Neural progenitor cell (in vitro differentiated cells): ENCODE measurements around the gene TBCA. TPM values are rescaled to one million over a fixed set of nuclear protein-coding genes. Genes with fewer than 3 reads are reported as not detected.

Experiments used
- DNase-seq: peaks from one replicate; pipeline ENCODE4 v3.0.0-alpha.2; 2016; ENCODE audit warnings: low spot score
- H2AFZ ChIP-seq: fragments of 200-600 bp; sonication (generic); replicated peaks from 2 replicates; pipeline ENCODE4 v1.6.1; 2016; ENCODE audit warnings: antibody characterized with exemption
- H3F3A ChIP-seq: fragments of 200-600 bp; sonication (generic); 2 replicates; pipeline ENCODE4 v1.6.1; 2016; ENCODE audit warnings: antibody characterized with exemption, low read depth
- H3K27ac ChIP-seq: fragments of 200-600 bp; sonication (generic); 2 replicates; pipeline ENCODE4 v1.5.1; 2016; ENCODE audit warnings: mild to moderate bottlenecking
- H3K27me3 ChIP-seq: fragments of 200-600 bp; sonication (generic); 2 replicates; pipeline ENCODE4 v1.6.1; 2016; ENCODE audit warnings: mild to moderate bottlenecking, moderate library complexity
- H3K36me3 ChIP-seq: fragments of 200-600 bp; sonication (generic); 2 replicates; pipeline ENCODE4 v1.5.1; 2016
- H3K4me1 ChIP-seq: fragments of 200-600 bp; sonication (generic); 2 replicates; pipeline ENCODE4 v1.6.1; 2016; ENCODE audit warnings: mixed run types
- H3K4me2 ChIP-seq: fragments of 200-600 bp; sonication (generic); 2 replicates; pipeline ENCODE4 v1.6.1; 2016
- H3K4me3 ChIP-seq: fragments of 200-600 bp; sonication (generic); 2 replicates; pipeline ENCODE4 v1.5.1; 2016
- H3K79me2 ChIP-seq: fragments of 200-600 bp; sonication (generic); 2 replicates; pipeline ENCODE4 v1.6.1; 2016; ENCODE audit warnings: low read depth
- H3K9ac ChIP-seq: fragments of 200-600 bp; sonication (generic); 2 replicates; pipeline ENCODE4 v1.6.1; 2016
- H3K9me3 ChIP-seq: fragments of 200-600 bp; sonication (generic); 2 replicates; pipeline ENCODE4 v1.5.1; 2016; ENCODE audit warnings: low read depth
- H4K20me1 ChIP-seq: fragments of 200-600 bp; sonication (generic); 2 replicates; pipeline ENCODE4 v1.6.1; 2016; ENCODE audit warnings: low read depth
- H3K27ac Mint-ChIP-seq: 3 replicates; pipeline ENCODE4 v1.8.0; 2021; ENCODE audit warnings: mixed read lengths
- H3K27me3 Mint-ChIP-seq: 2 replicates; pipeline ENCODE4 v1.8.0; 2022; ENCODE audit warnings: low read depth, mild to moderate bottlenecking, inconsistent platforms, moderate library complexity, mixed read lengths; ENCODE audit not compliant: insufficient read depth
- H3K36me3 Mint-ChIP-seq: 3 replicates; pipeline ENCODE4 v1.8.0; 2021; ENCODE audit warnings: mixed read lengths
- H3K4me1 Mint-ChIP-seq: 3 replicates; pipeline ENCODE4 v1.8.0; 2021; ENCODE audit warnings: mixed read lengths
- H3K4me3 Mint-ChIP-seq: 3 replicates; pipeline ENCODE4 v1.8.0; 2021; ENCODE audit warnings: mild to moderate bottlenecking, moderate library complexity, mixed read lengths
- H3K9me3 Mint-ChIP-seq: 3 replicates; pipeline ENCODE4 v1.8.0; 2020; ENCODE audit warnings: mixed read lengths
- EZH2 ChIP-seq: fragments of 200-600 bp; sonication (generic); IDR thresholded peaks from 2 replicates; pipeline ENCODE4 v1.6.1; 2017; ENCODE audit warnings: antibody characterized with exemption, mild to moderate bottlenecking, moderate library complexity
- EZH2phosphoT487 ChIP-seq: fragments of 200-600 bp; sonication (generic); IDR thresholded peaks from 2 replicates; pipeline ENCODE4 v1.6.1; 2017; ENCODE audit warnings: antibody characterized with exemption
- total RNA-seq: library from RNA; depleted of rRNA; stranded (reverse); fragments of >200 nt; gene quantifications from 2 replicates; pipeline ENCODE4 v1.2.3, GENCODE V29; 2015; ENCODE audit warnings: low replicate concordance
- TF ChIP-seq, protein P1 (sequence below): fragments of 200-600 bp; sonication (generic); IDR thresholded peaks from 2 replicates; pipeline ENCODE4 v1.5.1; 2017; ENCODE audit warnings: antibody characterized with exemption, mild to moderate bottlenecking

Gene TBCA
- total RNA-seq, 1 donor from 2014 or later: 270 TPM

GRCh38 chr5:77772729-77773128 is 3.4 kb downstream of the TBCA start:
- Histone ChIP-seq H3K79me2 (peaks cover 82% of the 10 kb centered on the region), H3K4me3 (no peak overlapping the region), H3K36me3 (no peaks in the 10 kb centered on the region), H3K4me1 (peaks cover 30% of the 10 kb centered on the region), H3F3A (peaks cover 7% of the 10 kb centered on the region), H4K20me1 (peaks cover 75% of the 10 kb centered on the region), H3K27me3 (no peaks in the 10 kb centered on the region), H3K4me2 (peak overlapping the region; percentile 92), H2AFZ (no peak overlapping the region), H3K9ac (no peak overlapping the region), H3K9me3 (no peaks in the 10 kb centered on the region), H3K27ac (no peak overlapping the region)
- Mint-ChIP-seq H3K27me3 (no peaks in the 10 kb centered on the region), H3K4me3 (no peak overlapping the region), H3K36me3 (peaks cover 39% of the 10 kb centered on the region), H3K9me3 (peaks cover 19% of the 10 kb centered on the region), H3K27ac (no peak overlapping the region), H3K4me1 (peaks cover 33% of the 10 kb centered on the region)
- TF ChIP-seq, protein P1, sequence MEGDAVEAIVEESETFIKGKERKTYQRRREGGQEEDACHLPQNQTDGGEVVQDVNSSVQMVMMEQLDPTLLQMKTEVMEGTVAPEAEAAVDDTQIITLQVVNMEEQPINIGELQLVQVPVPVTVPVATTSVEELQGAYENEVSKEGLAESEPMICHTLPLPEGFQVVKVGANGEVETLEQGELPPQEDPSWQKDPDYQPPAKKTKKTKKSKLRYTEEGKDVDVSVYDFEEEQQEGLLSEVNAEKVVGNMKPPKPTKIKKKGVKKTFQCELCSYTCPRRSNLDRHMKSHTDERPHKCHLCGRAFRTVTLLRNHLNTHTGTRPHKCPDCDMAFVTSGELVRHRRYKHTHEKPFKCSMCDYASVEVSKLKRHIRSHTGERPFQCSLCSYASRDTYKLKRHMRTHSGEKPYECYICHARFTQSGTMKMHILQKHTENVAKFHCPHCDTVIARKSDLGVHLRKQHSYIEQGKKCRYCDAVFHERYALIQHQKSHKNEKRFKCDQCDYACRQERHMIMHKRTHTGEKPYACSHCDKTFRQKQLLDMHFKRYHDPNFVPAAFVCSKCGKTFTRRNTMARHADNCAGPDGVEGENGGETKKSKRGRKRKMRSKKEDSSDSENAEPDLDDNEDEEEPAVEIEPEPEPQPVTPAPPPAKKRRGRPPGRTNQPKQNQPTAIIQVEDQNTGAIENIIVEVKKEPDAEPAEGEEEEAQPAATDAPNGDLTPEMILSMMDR: no peak
- TF ChIP-seq EZH2phosphoT487: no peak
- no peak for TF ChIP-seq EZH2
- DNase-seq: no peak

- no peaks in the 10 kb centered on the region for H3K9me3 ChIP-seq
- H3K4me1 Mint-ChIP-seq: peaks cover 29% of the 10 kb centered on the region
- peaks cover 30% of the 10 kb centered on the region for H3K9me3 Mint-ChIP-seq
- TF ChIP-seq EZH2 (no peak), EZH2phosphoT487 (no peak)
- TF ChIP-seq, protein P1: no peak
- no peaks in the 10 kb centered on the region for H3K27me3 ChIP-seq
- H2AFZ ChIP-seq: no peak overlapping the region
- no peak overlapping the region for H3K4me3 ChIP-seq
- peaks cover 51% of the 10 kb centered on the region for H3K36me3 Mint-ChIP-seq
- H3K27me3 Mint-ChIP-seq: no peaks in the 10 kb centered on the region
- H3K36me3 ChIP-seq: no peaks in the 10 kb centered on the region
- H3K4me1 ChIP-seq: peaks cover 30% of the 10 kb centered on the region
- H4K20me1 ChIP-seq: peaks cover 75% of the 10 kb centered on the region
- no peak overlapping the region for H3K9ac ChIP-seq
- H3K4me2 ChIP-seq: no peak overlapping the region
- DNase-seq: no peak
- H3F3A ChIP-seq: peaks cover 7% of the 10 kb centered on the region
- no peak overlapping the region for H3K27ac ChIP-seq
- peaks cover 94% of the 10 kb centered on the region for H3K79me2 ChIP-seq
- no peak overlapping the region for H3K4me3 Mint-ChIP-seq
- H3K27ac Mint-ChIP-seq: no peak overlapping the region
Observed at GRCh38 chr5:77771452-77771851, 4.7 kb downstream of the TBCA start.

GRCh38 chr5:77770293-77771005 is 5.7 kb downstream of the TBCA start:
- Histone ChIP-seq H3F3A (peaks cover 7% of the 10 kb centered on the region), H2AFZ (no peak overlapping the region), H3K79me2 (peaks cover 96% of the 10 kb centered on the region), H3K36me3 (no peaks in the 10 kb centered on the region), H3K9ac (no peak overlapping the region), H3K9me3 (no peaks in the 10 kb centered on the region), H3K27me3 (no peaks in the 10 kb centered on the region), H3K4me2 (no peak overlapping the region), H4K20me1 (peaks cover 71% of the 10 kb centered on the region), H3K27ac (no peak overlapping the region), H3K4me1 (peaks cover 30% of the 10 kb centered on the region), H3K4me3 (no peak overlapping the region)
- TF ChIP-seq EZH2 (no peak), EZH2phosphoT487 (no peak)
- TF ChIP-seq, protein P1: no peak
- Mint-ChIP-seq H3K9me3 (peaks cover 35% of the 10 kb centered on the region), H3K4me3 (no peak overlapping the region), H3K4me1 (peaks cover 26% of the 10 kb centered on the region), H3K27ac (no peak overlapping the region), H3K27me3 (no peaks in the 10 kb centered on the region), H3K36me3 (peaks cover 56% of the 10 kb centered on the region)
- no peak for DNase-seq
